ENCODE data around the gene CFAP299. TPM values are rescaled to one million over a fixed set of nuclear protein-coding genes. Genes with fewer than 3 reads are reported as not detected.
"Not testable (repeated sequence)": the region's sequence is repeated elsewhere in the genome, so short reads cannot be mapped to it uniquely, and the experiment has no call there.

CFAP299 gene
- total RNA-seq, 1 experiment from 2014 or later: not detected

- Histone ChIP-seq H2AFZ (ENCODE audit: low read length) (peak overlapping the region; percentile 49), H3K9ac (ENCODE audit: low read length) (peak overlapping the region; percentile 37; the same call in 1 of the 2 replicates), H3K4me3 (ENCODE audit: low read length) (peak overlapping the region; percentile 59), H3K27me3 (ENCODE audit: low read length) (no peaks in the 10 kb centered on the region), H3K9me2 (replicated peaks; ENCODE audit: insufficient read depth, low read length) (no peaks in the 10 kb centered on the region), H3K27ac (ENCODE audit: low read length) (no peak overlapping the region), H3K79me2 (ENCODE audit: low read length) (no peaks in the 10 kb centered on the region), H3K4me1 (ENCODE audit: low read length) (peaks cover 6% of the 10 kb centered on the region), H3K9me3 (ENCODE audit: low read length) (no peaks in the 10 kb centered on the region), H3K36me3 (ENCODE audit: insufficient read depth, low read length) (no peaks in the 10 kb centered on the region), H3K4me2 (ENCODE audit: low read depth, low read length, poor library complexity, severe bottlenecking) (peak overlapping the region; percentile 56), H4K20me1 (ENCODE audit: insufficient read depth, low read depth, low read length) (no peaks in the 10 kb centered on the region)
- DNase-seq: no peak
Observed at GRCh38 chr4:80335226-80335553, 340 bp upstream of the CFAP299 start.

- Histone ChIP-seq H3K36me3 (ENCODE audit: insufficient read depth, low read length) (no peaks in the 10 kb centered on the region), H3K4me3 (ENCODE audit: low read length) (no peak overlapping the region), H3K9ac (ENCODE audit: low read length) (no peak overlapping the region), H3K4me2 (ENCODE audit: low read depth, low read length, poor library complexity, severe bottlenecking) (no peak overlapping the region), H3K4me1 (ENCODE audit: low read length) (peaks cover 6% of the 10 kb centered on the region), H4K20me1 (ENCODE audit: insufficient read depth, low read depth, low read length) (no peaks in the 10 kb centered on the region), H3K27ac (ENCODE audit: low read length) (no peak overlapping the region), H3K27me3 (ENCODE audit: low read length) (no peaks in the 10 kb centered on the region), H3K9me3 (ENCODE audit: low read length) (no peaks in the 10 kb centered on the region), H3K79me2 (ENCODE audit: low read length) (no peaks in the 10 kb centered on the region), H3K9me2 (replicated peaks; ENCODE audit: insufficient read depth, low read length) (no peaks in the 10 kb centered on the region), H2AFZ (ENCODE audit: low read length) (no peak overlapping the region)
- peak; percentile 39 for DNase-seq
Observed at GRCh38 chr4:80336582-80336981, 1.1 kb downstream of the CFAP299 start.

- Histone ChIP-seq H3K9me2 (replicated peaks; ENCODE audit: insufficient read depth, low read length) (no peaks in the 10 kb centered on the region), H2AFZ (ENCODE audit: low read length) (no peak overlapping the region), H4K20me1 (ENCODE audit: insufficient read depth, low read depth, low read length) (no peaks in the 10 kb centered on the region), H3K79me2 (ENCODE audit: low read length) (no peaks in the 10 kb centered on the region), H3K36me3 (ENCODE audit: insufficient read depth, low read length) (no peaks in the 10 kb centered on the region), H3K27ac (ENCODE audit: low read length) (no peak overlapping the region), H3K9ac (ENCODE audit: low read length) (no peak overlapping the region), H3K4me2 (ENCODE audit: low read depth, low read length, poor library complexity, severe bottlenecking) (no peak overlapping the region), H3K27me3 (ENCODE audit: low read length) (no peaks in the 10 kb centered on the region), H3K4me3 (ENCODE audit: low read length) (no peak overlapping the region), H3K4me1 (ENCODE audit: low read length) (peaks cover 6% of the 10 kb centered on the region), H3K9me3 (ENCODE audit: low read length) (no peaks in the 10 kb centered on the region)
- DNase-seq: no peak
Observed at GRCh38 chr4:80340036-80340435, 4.5 kb downstream of the CFAP299 start.

GRCh38 chr4:80342684-80343083 is 7.2 kb downstream of the CFAP299 start:
- not testable (repeated sequence) for H3K27ac ChIP-seq (ENCODE audit: low read length); H4K20me1 ChIP-seq (ENCODE audit: insufficient read depth, low read depth, low read length); H3K27me3 ChIP-seq (ENCODE audit: low read length); H3K9ac ChIP-seq (ENCODE audit: low read length); H3K9me3 ChIP-seq (ENCODE audit: low read length); H3K4me3 ChIP-seq (ENCODE audit: low read length); H3K36me3 ChIP-seq (ENCODE audit: insufficient read depth, low read length); H3K4me1 ChIP-seq (ENCODE audit: low read length); H3K9me2 ChIP-seq (replicated peaks; ENCODE audit: insufficient read depth, low read length); H3K4me2 ChIP-seq (ENCODE audit: low read depth, low read length, poor library complexity, severe bottlenecking); H2AFZ ChIP-seq (ENCODE audit: low read length); DNase-seq; H3K79me2 ChIP-seq (ENCODE audit: low read length)

GRCh38 chr4:80343887-80344286 is 8.4 kb downstream of the CFAP299 start:
- H3K9ac ChIP-seq (ENCODE audit: low read length): no peak overlapping the region
- H3K36me3 ChIP-seq (ENCODE audit: insufficient read depth, low read length): no peaks in the 10 kb centered on the region
- no peak for DNase-seq
- no peak overlapping the region for H2AFZ ChIP-seq (ENCODE audit: low read length)
- no peaks in the 10 kb centered on the region for H3K27me3 ChIP-seq (ENCODE audit: low read length)
- H4K20me1 ChIP-seq (ENCODE audit: insufficient read depth, low read depth, low read length): no peaks in the 10 kb centered on the region
- no peaks in the 10 kb centered on the region for H3K79me2 ChIP-seq (ENCODE audit: low read length)
- no peak overlapping the region for H3K4me2 ChIP-seq (ENCODE audit: low read depth, low read length, poor library complexity, severe bottlenecking)
- no peak overlapping the region for H3K27ac ChIP-seq (ENCODE audit: low read length)
- no peaks in the 10 kb centered on the region for H3K9me2 ChIP-seq (replicated peaks; ENCODE audit: insufficient read depth, low read length)
- no peak overlapping the region for H3K4me3 ChIP-seq (ENCODE audit: low read length)
- no peaks in the 10 kb centered on the region for H3K4me1 ChIP-seq (ENCODE audit: low read length)
- H3K9me3 ChIP-seq (ENCODE audit: low read length): no peaks in the 10 kb centered on the region

GRCh38 chr4:80360084-80360483 is 24.6 kb downstream of the CFAP299 start:
- Histone ChIP-seq H3K36me3 (ENCODE audit: insufficient read depth, low read length) (no peaks in the 10 kb centered on the region), H2AFZ (ENCODE audit: low read length) (no peak overlapping the region), H4K20me1 (ENCODE audit: insufficient read depth, low read depth, low read length) (no peaks in the 10 kb centered on the region), H3K4me3 (ENCODE audit: low read length) (no peak overlapping the region), H3K9ac (ENCODE audit: low read length) (no peak overlapping the region), H3K9me3 (ENCODE audit: low read length) (no peaks in the 10 kb centered on the region), H3K9me2 (replicated peaks; ENCODE audit: insufficient read depth, low read length) (no peaks in the 10 kb centered on the region), H3K4me2 (ENCODE audit: low read depth, low read length, poor library complexity, severe bottlenecking) (no peak overlapping the region), H3K79me2 (ENCODE audit: low read length) (no peaks in the 10 kb centered on the region), H3K27ac (ENCODE audit: low read length) (no peak overlapping the region), H3K4me1 (ENCODE audit: low read length) (no peaks in the 10 kb centered on the region), H3K27me3 (ENCODE audit: low read length) (no peaks in the 10 kb centered on the region)
- no peak for DNase-seq

- Histone ChIP-seq H3K4me3 (ENCODE audit: low read length) (no peak overlapping the region), H3K9me2 (replicated peaks; ENCODE audit: insufficient read depth, low read length) (no peaks in the 10 kb centered on the region), H3K79me2 (ENCODE audit: low read length) (no peaks in the 10 kb centered on the region), H3K9ac (ENCODE audit: low read length) (no peak overlapping the region), H3K4me1 (ENCODE audit: low read length) (no peaks in the 10 kb centered on the region), H2AFZ (ENCODE audit: low read length) (no peak overlapping the region), H4K20me1 (ENCODE audit: insufficient read depth, low read depth, low read length) (no peaks in the 10 kb centered on the region), H3K36me3 (ENCODE audit: insufficient read depth, low read length) (no peaks in the 10 kb centered on the region), H3K9me3 (ENCODE audit: low read length) (no peaks in the 10 kb centered on the region), H3K27ac (ENCODE audit: low read length) (no peak overlapping the region), H3K27me3 (ENCODE audit: low read length) (no peaks in the 10 kb centered on the region), H3K4me2 (ENCODE audit: low read depth, low read length, poor library complexity, severe bottlenecking) (no peak overlapping the region)
- DNase-seq: no peak
Observed at GRCh38 chr4:80360900-80361299, 25.4 kb downstream of the CFAP299 start.

GRCh38 chr4:80361329-80361900 is 25.9 kb downstream of the CFAP299 start:
- Histone ChIP-seq H3K9me2 (replicated peaks; ENCODE audit: insufficient read depth, low read length) (no peaks in the 10 kb centered on the region), H3K79me2 (ENCODE audit: low read length) (no peaks in the 10 kb centered on the region), H3K36me3 (ENCODE audit: insufficient read depth, low read length) (no peaks in the 10 kb centered on the region), H3K27me3 (ENCODE audit: low read length) (no peaks in the 10 kb centered on the region), H3K4me1 (ENCODE audit: low read length) (peaks cover 4% of the 10 kb centered on the region; the same call in 1 of the 2 replicates), H3K9ac (ENCODE audit: low read length) (no peak overlapping the region), H3K4me2 (ENCODE audit: low read depth, low read length, poor library complexity, severe bottlenecking) (no peak overlapping the region), H3K4me3 (ENCODE audit: low read length) (no peak overlapping the region), H4K20me1 (ENCODE audit: insufficient read depth, low read depth, low read length) (no peaks in the 10 kb centered on the region), H3K27ac (ENCODE audit: low read length) (no peak overlapping the region), H3K9me3 (ENCODE audit: low read length) (no peaks in the 10 kb centered on the region), H2AFZ (ENCODE audit: low read length) (no peak overlapping the region)
- peak; percentile 57 for DNase-seq

Measured in Karpas-422 (cell line).